WTC11 (cell line): ENCODE data around the gene KDM4B. TPM values are rescaled to one million over a fixed set of nuclear protein-coding genes. Genes with fewer than 3 reads are reported as not detected.

Source experiments
- ATAC-seq: fragments of 200-7000 bp; cut with Tn5 transposase; 2 replicates; pipeline ENCODE4 v1.10.0; 2021; ENCODE audit warnings: mild to moderate bottlenecking, moderate library complexity
- CTCF ChIA-PET: fragments of 300-600 bp; sonication (Branson Sonifier 250); formaldehyde crosslinking; loops from one replicate; lab custom pipeline; 2021; ENCODE audit warnings: antibody characterized with exemption; lab: Charles Lee
- POLR2A ChIA-PET: fragments of 350-600 bp; sonication (Branson Sonifier 250); formaldehyde crosslinking; loops from one replicate; lab custom pipeline; 2021; ENCODE audit warnings: antibody characterized with exemption; lab: Charles Lee
- DNase-seq: peaks from one replicate; pipeline ENCODE4 v3.0.0; 2021; ENCODE audit warnings: low spot score
- H3K27ac Mint-ChIP-seq: 2 replicates; pipeline ENCODE4 v1.8.0; 2021; ENCODE audit warnings: mixed read lengths
- H3K27me3 Mint-ChIP-seq: 2 replicates; pipeline ENCODE4 v1.8.0; 2021; ENCODE audit warnings: low read depth, mild to moderate bottlenecking, moderate library complexity, mixed read lengths
- H3K36me3 Mint-ChIP-seq: 2 replicates; pipeline ENCODE4 v1.8.0; 2021; ENCODE audit warnings: mixed read lengths
- H3K4me1 Mint-ChIP-seq: 2 replicates; pipeline ENCODE4 v1.8.0; 2022; ENCODE audit warnings: mixed read lengths
- H3K4me3 Mint-ChIP-seq: 2 replicates; pipeline ENCODE4 v1.8.0; 2021; ENCODE audit warnings: mild to moderate bottlenecking, moderate library complexity, mixed read lengths
- H3K9me3 Mint-ChIP-seq: 2 replicates; pipeline ENCODE4 v1.8.0; 2021; ENCODE audit warnings: mixed read lengths
- ARID4B ChIP-seq: sonication (generic); formaldehyde crosslinking; IDR thresholded peaks from 2 replicates; pipeline ENCODE4 v1.8.0; 2023; ENCODE audit warnings: missing genetic modification reagents, mild to moderate bottlenecking, borderline replicate concordance
- ATF1 ChIP-seq: sonication (generic); formaldehyde crosslinking; IDR thresholded peaks from 2 replicates; pipeline ENCODE4 v1.8.1; 2023; ENCODE audit warnings: mild to moderate bottlenecking, moderate library complexity, missing genetic modification reagents
- E2F1 ChIP-seq: sonication (generic); formaldehyde crosslinking; IDR thresholded peaks from 2 replicates; pipeline ENCODE4 v1.8.0; 2022; ENCODE audit warnings: mild to moderate bottlenecking, missing genetic modification reagents
- FOXJ3 ChIP-seq: sonication (generic); formaldehyde crosslinking; IDR thresholded peaks from 2 replicates; pipeline ENCODE4 v1.9.0; 2021; ENCODE audit warnings: missing genetic modification reagents, mild to moderate bottlenecking, borderline replicate concordance
- FOXP1 ChIP-seq: sonication (generic); formaldehyde crosslinking; IDR thresholded peaks from 2 replicates; pipeline ENCODE4 v1.8.0; 2022; ENCODE audit warnings: missing genetic modification reagents, mild to moderate bottlenecking, moderate library complexity, borderline replicate concordance
- NFE2L1 ChIP-seq: sonication (generic); formaldehyde crosslinking; IDR thresholded peaks from 2 replicates; pipeline ENCODE4 v1.8.1; 2023; ENCODE audit warnings: missing genetic modification reagents
- RORB ChIP-seq: fragments of 250-450 bp; sonication (Bioruptor Pico); IDR thresholded peaks from 2 replicates; pipeline ENCODE4 v1.9.0; 2021; ENCODE audit warnings: mild to moderate bottlenecking
- SOX15 ChIP-seq: fragments of 250-450 bp; sonication (Bioruptor Pico); IDR thresholded peaks from 2 replicates; pipeline ENCODE4 v1.9.0; 2021; ENCODE audit warnings: mild to moderate bottlenecking
- SP1 ChIP-seq: sonication (generic); formaldehyde crosslinking; conservative IDR thresholded peaks from 2 replicates; pipeline ENCODE4 v1.8.1; 2022; ENCODE audit warnings: missing genetic modification reagents
- TEAD4 ChIP-seq: sonication (generic); formaldehyde crosslinking; IDR thresholded peaks from 2 replicates; pipeline ENCODE4 v1.8.0; 2022; ENCODE audit warnings: mild to moderate bottlenecking, missing genetic modification reagents
- USF1 ChIP-seq: sonication (generic); formaldehyde crosslinking; IDR thresholded peaks from 2 replicates; pipeline ENCODE4 v1.8.0; 2022; ENCODE audit warnings: mild to moderate bottlenecking, missing genetic modification reagents
- ZBTB21 ChIP-seq: sonication (generic); formaldehyde crosslinking; IDR thresholded peaks from 2 replicates; pipeline ENCODE4 v1.8.1; 2023; ENCODE audit warnings: mild to moderate bottlenecking, missing genetic modification reagents, borderline replicate concordance
- ZNF121 ChIP-seq: sonication (generic); formaldehyde crosslinking; IDR thresholded peaks from 2 replicates; pipeline ENCODE4 v1.8.0; 2023; ENCODE audit warnings: missing genetic modification reagents
- ZNF232 ChIP-seq: sonication (generic); formaldehyde crosslinking; IDR thresholded peaks from 2 replicates; pipeline ENCODE4 v1.8.0; 2022; ENCODE audit warnings: mild to moderate bottlenecking, missing genetic modification reagents
- total RNA-seq: library from RNA; stranded (reverse); gene quantifications from 3 replicates; pipeline ENCODE4 v1.2.3, GENCODE V29; 2021
- TF ChIP-seq, protein P1 (sequence below): fragments of 250-450 bp; sonication (Bioruptor Pico); IDR thresholded peaks from 2 replicates; pipeline ENCODE4 v2.1.2; 2022; ENCODE audit warnings: mild to moderate bottlenecking, moderate library complexity
- TF ChIP-seq, protein P2 (sequence below): fragments of 250-450 bp; sonication (Bioruptor Pico); IDR thresholded peaks from 2 replicates; pipeline ENCODE4 v1.9.0; 2021; ENCODE audit warnings: mild to moderate bottlenecking

The KDM4B gene
- total RNA-seq, 1 experiment from 2014 or later, result 43.2 TPM

- no peak for DNase-seq
- H3K4me1 Mint-ChIP-seq, result peaks cover 34% of the 10 kb centered on the region
- ATAC-seq, result no peak
- TF ChIP-seq FOXJ3 (CRISPR knock-in tag), result no peak
- no peak for TF ChIP-seq FOXP1 (CRISPR knock-in tag)
- TF ChIP-seq NFE2L1, result no peak
- TF ChIP-seq, protein P1, sequence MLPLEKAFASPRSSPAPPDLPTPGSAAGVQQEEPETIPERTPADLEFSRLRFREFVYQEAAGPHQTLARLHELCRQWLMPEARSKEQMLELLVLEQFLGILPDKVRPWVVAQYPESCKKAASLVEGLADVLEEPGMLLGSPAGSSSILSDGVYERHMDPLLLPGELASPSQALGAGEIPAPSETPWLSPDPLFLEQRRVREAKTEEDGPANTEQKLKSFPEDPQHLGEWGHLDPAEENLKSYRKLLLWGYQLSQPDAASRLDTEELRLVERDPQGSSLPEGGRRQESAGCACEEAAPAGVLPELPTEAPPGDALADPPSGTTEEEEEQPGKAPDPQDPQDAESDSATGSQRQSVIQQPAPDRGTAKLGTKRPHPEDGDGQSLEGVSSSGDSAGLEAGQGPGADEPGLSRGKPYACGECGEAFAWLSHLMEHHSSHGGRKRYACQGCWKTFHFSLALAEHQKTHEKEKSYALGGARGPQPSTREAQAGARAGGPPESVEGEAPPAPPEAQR (CRISPR knock-in tag), result no peak
- TF ChIP-seq ZBTB21, result no peak
- TF ChIP-seq USF1 (CRISPR knock-in tag), result no peak
- TF ChIP-seq ARID4B, result no peak
- TF ChIP-seq ATF1 (CRISPR knock-in tag), result no peak
- TF ChIP-seq SOX15, result no peak
- no peak for TF ChIP-seq TEAD4 (CRISPR knock-in tag)
- TF ChIP-seq, protein P2, sequence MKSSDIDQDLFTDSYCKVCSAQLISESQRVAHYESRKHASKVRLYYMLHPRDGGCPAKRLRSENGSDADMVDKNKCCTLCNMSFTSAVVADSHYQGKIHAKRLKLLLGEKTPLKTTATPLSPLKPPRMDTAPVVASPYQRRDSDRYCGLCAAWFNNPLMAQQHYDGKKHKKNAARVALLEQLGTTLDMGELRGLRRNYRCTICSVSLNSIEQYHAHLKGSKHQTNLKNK (CRISPR knock-in tag), result no peak
- no peak for TF ChIP-seq SP1
- TF ChIP-seq, all 79 proteins: peak for 0
- CTCF ChIA-PET, result interaction anchor here (1.5 kb wide), 1 partner anchor 14 kb away, joined by 4 read pairs; no protein-coding TSS in a partner anchor
- H3K4me3 Mint-ChIP-seq, result no peak overlapping the region
- POLR2A ChIA-PET, result interaction anchor here (0.6 kb wide), 1 partner anchor 10 kb away, joined by 3 read pairs; no protein-coding TSS in a partner anchor
- no peaks in the 10 kb centered on the region for H3K27me3 Mint-ChIP-seq
- no peak overlapping the region; the same call in none of the 2 replicates for H3K27ac Mint-ChIP-seq
- H3K36me3 Mint-ChIP-seq, result no peaks in the 10 kb centered on the region
- H3K9me3 Mint-ChIP-seq, result no peaks in the 10 kb centered on the region
Observed at GRCh38 chr19:4990306-4990705, 21.4 kb downstream of the KDM4B start.

DNA sequence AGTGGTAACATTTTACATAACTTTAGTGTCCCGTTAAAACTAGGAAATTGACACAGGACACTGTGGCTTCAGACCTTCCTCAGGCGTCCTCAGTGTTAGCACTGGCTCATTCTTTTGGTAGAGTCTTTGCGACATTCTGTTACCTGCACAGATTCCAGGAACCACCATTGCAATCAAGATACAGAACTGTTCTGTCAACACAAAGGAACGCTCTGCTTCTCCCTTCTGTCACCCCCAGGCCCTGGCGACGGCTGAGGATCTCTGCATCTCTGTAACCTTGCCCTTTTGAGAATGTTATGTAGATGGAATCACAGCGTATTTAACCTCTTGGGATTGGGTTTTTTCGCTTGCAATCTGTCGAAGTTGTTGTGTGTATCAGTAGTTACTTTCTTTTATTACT lies 22.6 kb downstream of the KDM4B start:
- TF ChIP-seq ZNF121 (CRISPR knock-in tag), result no peak
- TF ChIP-seq, protein P1 (CRISPR knock-in tag), result no peak
- POLR2A ChIA-PET, result no interaction called here
- H3K4me1 Mint-ChIP-seq, result peaks cover 29% of the 10 kb centered on the region
- DNase-seq (no peak), ATAC-seq (no peak)
- H3K4me3 Mint-ChIP-seq, result no peak overlapping the region
- no peaks in the 10 kb centered on the region for H3K27me3 Mint-ChIP-seq
- no peaks in the 10 kb centered on the region for H3K9me3 Mint-ChIP-seq
- CTCF ChIA-PET, result no interaction called here
- no peak overlapping the region for H3K27ac Mint-ChIP-seq
- H3K36me3 Mint-ChIP-seq, result no peaks in the 10 kb centered on the region

DNA sequence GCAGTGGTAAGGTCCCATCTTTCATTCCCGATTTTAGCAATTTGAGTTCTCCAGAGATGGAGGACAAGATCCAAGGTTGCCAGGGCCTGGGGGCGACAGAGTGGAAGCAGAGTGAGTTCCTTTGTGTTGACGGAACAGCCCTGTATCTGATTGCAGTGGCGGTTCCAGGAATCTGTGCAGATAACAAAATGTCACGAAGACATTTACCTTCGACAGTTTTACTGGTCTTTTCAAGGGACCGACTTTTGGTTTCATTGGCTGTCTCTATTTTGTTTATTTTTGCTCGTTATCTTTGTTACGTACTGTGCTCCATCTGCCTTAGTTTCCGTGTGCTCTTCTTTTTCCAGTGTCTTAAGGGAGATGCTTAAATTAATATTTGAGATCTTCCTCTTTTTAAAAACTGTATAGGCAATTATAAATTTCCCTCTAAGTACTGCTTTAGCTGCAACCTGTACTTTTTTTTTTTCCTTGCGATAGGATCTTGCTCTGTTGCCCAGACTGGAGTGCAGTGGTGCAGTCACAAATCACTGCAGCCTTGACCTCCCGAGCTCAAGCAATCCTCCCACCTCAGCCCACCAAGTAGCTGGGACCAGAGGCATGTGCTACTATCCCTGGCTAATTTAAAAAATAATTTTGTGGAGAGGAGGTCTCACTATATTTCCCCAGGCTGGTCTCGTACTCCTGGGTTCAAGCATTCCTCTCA lies 23.2 kb downstream of the KDM4B start:
- Mint-ChIP-seq H3K9me3 (no peaks in the 10 kb centered on the region), H3K27me3 (no peaks in the 10 kb centered on the region), H3K4me1 (peaks cover 26% of the 10 kb centered on the region), H3K36me3 (no peaks in the 10 kb centered on the region), H3K4me3 (no peak overlapping the region), H3K27ac (no peak overlapping the region)
- TF ChIP-seq TEAD4 (CRISPR knock-in tag), result no peak
- no peak for TF ChIP-seq RORB (CRISPR knock-in tag)
- TF ChIP-seq ZNF121 (CRISPR knock-in tag), result peak; percentile 36; the same call in 1 of the 2 replicates
- no peak for TF ChIP-seq FOXJ3 (CRISPR knock-in tag)
- no peak for TF ChIP-seq ZNF232 (CRISPR knock-in tag)
- no peak for TF ChIP-seq E2F1 (CRISPR knock-in tag)
- POLR2A ChIA-PET, result no interaction called here
- ATAC-seq (no peak), DNase-seq (no peak)
- CTCF ChIA-PET, result no interaction called here
